Stimulated activated naive B cell treated with anti-CD40 and anti-IgM and Interleukin-4, amounts not matched to agents 10 μg/mL and 1 μg/mL and 100 μg/mL, for 72 hours (primary cell): ENCODE measurements around the gene PIK3R1.
A peak's percentile ranks its signal among the peaks of the same experiment; 100 is the strongest.

Source experiments
- ATAC-seq, 2 donors: fragments of 150-1000 bp; cut with Tn5 transposase; replicated peaks; 2 replicates each; pipeline ENCODE4 v1.10.0; 2021; ENCODE audit warnings: moderate library complexity in 1 of 2
- DNase-seq: peaks from one replicate; pipeline ENCODE4 v3.0.0; 2021
- H3K27ac Mint-ChIP-seq: one replicate; pipeline ENCODE4 v1.8.0; 2022; ENCODE audit warnings: mild to moderate bottlenecking, mixed read lengths
- H3K27me3 Mint-ChIP-seq, 2 donors: one replicate each; pipeline ENCODE4 v1.8.0; 2022; ENCODE audit warnings: mixed read lengths in 2 of 2
- H3K36me3 Mint-ChIP-seq, 2 donors: one replicate each; pipeline ENCODE4 v1.8.0; 2022; ENCODE audit warnings: mixed read lengths in 2 of 2, mild to moderate bottlenecking in 1 of 2
- H3K4me1 Mint-ChIP-seq, 2 donors: one replicate each; pipeline ENCODE4 v1.8.0; 2022; ENCODE audit warnings: mixed read lengths in 2 of 2, mild to moderate bottlenecking in 1 of 2
- H3K4me3 Mint-ChIP-seq, 2 donors: one replicate each; pipeline ENCODE4 v1.8.0; 2022; ENCODE audit warnings: mild to moderate bottlenecking in 2 of 2, mixed read lengths in 2 of 2, moderate library complexity in 1 of 2
- H3K9me3 Mint-ChIP-seq, 2 donors: one replicate each; pipeline ENCODE4 v1.8.0; 2022; ENCODE audit warnings: mixed read lengths in 2 of 2, mild to moderate bottlenecking in 1 of 2

Gene PIK3R1

GRCh38 chr5:68329554-68330255 lies 114.1 kb downstream of the PIK3R1 start:
- H3K27me3 Mint-ChIP-seq, result peaks cover 0 to 4% of the 10 kb centered on the region in 2 donors
- peaks cover 15 to 23% of the 10 kb centered on the region in 2 donors for H3K4me1 Mint-ChIP-seq
- DNase-seq, result no peak
- no peak for ATAC-seq
- no peak overlapping the region for H3K4me3 Mint-ChIP-seq
- H3K27ac Mint-ChIP-seq, result no peak overlapping the region
- peaks cover 5% of the 10 kb centered on the region in 2 donors for H3K9me3 Mint-ChIP-seq
- H3K36me3 Mint-ChIP-seq, result no peaks in the 10 kb centered on the region

- H3K27ac Mint-ChIP-seq, result no peak overlapping the region
- no peak for ATAC-seq
- H3K4me1 Mint-ChIP-seq, result peaks cover 11 to 18% of the 10 kb centered on the region in 2 donors
- H3K4me3 Mint-ChIP-seq, result no peak overlapping the region
- no peaks in the 10 kb centered on the region for H3K9me3 Mint-ChIP-seq
- H3K27me3 Mint-ChIP-seq, result no peaks in the 10 kb centered on the region
- no peak for DNase-seq
- H3K36me3 Mint-ChIP-seq, result no peaks in the 10 kb centered on the region
Observed at GRCh38 chr5:68330574-68330973, 115.0 kb downstream of the PIK3R1 start.

- no peak for DNase-seq
- Mint-ChIP-seq H3K4me3 (no peak overlapping the region), H3K36me3 (no peaks in the 10 kb centered on the region), H3K27ac (no peak overlapping the region), H3K27me3 (no peaks in the 10 kb centered on the region), H3K4me1 (peaks cover 11 to 18% of the 10 kb centered on the region in 2 donors), H3K9me3 (no peaks in the 10 kb centered on the region)
- ATAC-seq, result peak in 1 of 2 donors; percentile 66
Observed at GRCh38 chr5:68331192-68332079, 115.9 kb downstream of the PIK3R1 start.

- DNase-seq (no peak), ATAC-seq (no peak)
- no peak overlapping the region for H3K27ac Mint-ChIP-seq
- H3K27me3 Mint-ChIP-seq, result no peaks in the 10 kb centered on the region
- H3K9me3 Mint-ChIP-seq, result no peaks in the 10 kb centered on the region
- peaks cover 11 to 18% of the 10 kb centered on the region in 2 donors for H3K4me1 Mint-ChIP-seq
- H3K36me3 Mint-ChIP-seq, result no peaks in the 10 kb centered on the region
- no peak overlapping the region for H3K4me3 Mint-ChIP-seq
Observed at GRCh38 chr5:68332080-68332451, 116.5 kb downstream of the PIK3R1 start.

GRCh38 chr5:68332556-68332955 lies 117.0 kb downstream of the PIK3R1 start:
- Mint-ChIP-seq H3K36me3 (no peaks in the 10 kb centered on the region), H3K4me3 (no peak overlapping the region), H3K4me1 (peaks cover 11 to 18% of the 10 kb centered on the region in 2 donors), H3K9me3 (no peaks in the 10 kb centered on the region), H3K27me3 (no peaks in the 10 kb centered on the region), H3K27ac (no peak overlapping the region)
- DNase-seq (no peak), ATAC-seq (no peak)

GRCh38 chr5:68333649-68334552 lies 118.3 kb downstream of the PIK3R1 start:
- ATAC-seq (no peak), DNase-seq (no peak)
- Mint-ChIP-seq H3K27ac (no peak overlapping the region), H3K36me3 (no peaks in the 10 kb centered on the region), H3K9me3 (no peaks in the 10 kb centered on the region), H3K4me3 (no peak overlapping the region), H3K4me1 (peaks cover 11 to 18% of the 10 kb centered on the region in 2 donors), H3K27me3 (no peaks in the 10 kb centered on the region)

GRCh38 chr5:68334553-68334886 lies 119.0 kb downstream of the PIK3R1 start:
- DNase-seq, result no peak
- H3K4me1 Mint-ChIP-seq, result peaks cover 11 to 18% of the 10 kb centered on the region in 2 donors
- H3K36me3 Mint-ChIP-seq, result no peaks in the 10 kb centered on the region
- H3K4me3 Mint-ChIP-seq, result no peak overlapping the region
- no peaks in the 10 kb centered on the region for H3K27me3 Mint-ChIP-seq
- no peaks in the 10 kb centered on the region for H3K9me3 Mint-ChIP-seq
- ATAC-seq, result no peak
- H3K27ac Mint-ChIP-seq, result no peak overlapping the region

- no peaks in the 10 kb centered on the region for H3K36me3 Mint-ChIP-seq
- peaks cover 11 to 18% of the 10 kb centered on the region in 2 donors for H3K4me1 Mint-ChIP-seq
- H3K27me3 Mint-ChIP-seq, result no peaks in the 10 kb centered on the region
- H3K4me3 Mint-ChIP-seq, result no peak overlapping the region
- ATAC-seq, result no peak
- DNase-seq, result no peak
- no peaks in the 10 kb centered on the region for H3K9me3 Mint-ChIP-seq
- H3K27ac Mint-ChIP-seq, result no peak overlapping the region
Observed at GRCh38 chr5:68335075-68335474, 119.5 kb downstream of the PIK3R1 start.

- H3K9me3 Mint-ChIP-seq, result no peaks in the 10 kb centered on the region
- peaks cover 0 to under 1% of the 10 kb centered on the region in 2 donors for H3K27me3 Mint-ChIP-seq
- H3K36me3 Mint-ChIP-seq, result no peaks in the 10 kb centered on the region
- no peak overlapping the region for H3K4me3 Mint-ChIP-seq
- ATAC-seq, result no peak
- peaks cover 6 to 11% of the 10 kb centered on the region in 2 donors for H3K4me1 Mint-ChIP-seq
- no peak overlapping the region for H3K27ac Mint-ChIP-seq
- no peak for DNase-seq
Observed at GRCh38 chr5:68336200-68336599, 120.6 kb downstream of the PIK3R1 start.

- H3K36me3 Mint-ChIP-seq, result no peaks in the 10 kb centered on the region
- H3K27me3 Mint-ChIP-seq, result peaks cover 0 to 5% of the 10 kb centered on the region in 2 donors
- H3K4me3 Mint-ChIP-seq, result no peak overlapping the region
- ATAC-seq, result no peak
- no peak overlapping the region for H3K27ac Mint-ChIP-seq
- peaks cover under 1% of the 10 kb centered on the region in 2 donors for H3K4me1 Mint-ChIP-seq
- H3K9me3 Mint-ChIP-seq, result no peaks in the 10 kb centered on the region
- DNase-seq, result no peak
Observed at GRCh38 chr5:68337235-68337634, 121.7 kb downstream of the PIK3R1 start.

- DNase-seq, result no peak
- ATAC-seq, result no peak
- H3K27ac Mint-ChIP-seq, result no peak overlapping the region
- no peak overlapping the region for H3K4me3 Mint-ChIP-seq
- H3K4me1 Mint-ChIP-seq, result peaks cover 8 to 9% of the 10 kb centered on the region in 2 donors
- no peaks in the 10 kb centered on the region for H3K36me3 Mint-ChIP-seq
- no peaks in the 10 kb centered on the region for H3K9me3 Mint-ChIP-seq
- peaks cover 0 to 5% of the 10 kb centered on the region in 2 donors for H3K27me3 Mint-ChIP-seq
Observed at GRCh38 chr5:68339921-68340321, 124.4 kb downstream of the PIK3R1 start.

- Mint-ChIP-seq H3K27ac (no peak overlapping the region), H3K36me3 (no peaks in the 10 kb centered on the region), H3K4me3 (no peak overlapping the region), H3K27me3 (peaks cover 0 to 5% of the 10 kb centered on the region in 2 donors), H3K4me1 (peaks cover 8 to 9% of the 10 kb centered on the region in 2 donors), H3K9me3 (no peaks in the 10 kb centered on the region)
- ATAC-seq (no peak), DNase-seq (no peak)
Observed at GRCh38 chr5:68341006-68341405, 125.5 kb downstream of the PIK3R1 start.

- DNase-seq (no peak), ATAC-seq (no peak)
- H3K4me1 Mint-ChIP-seq, result peaks cover 13 to 14% of the 10 kb centered on the region in 2 donors
- H3K36me3 Mint-ChIP-seq, result peaks cover 0 to 1% of the 10 kb centered on the region in 2 donors
- H3K27ac Mint-ChIP-seq, result no peak overlapping the region
- peaks cover 2 to 5% of the 10 kb centered on the region in 2 donors for H3K9me3 Mint-ChIP-seq
- H3K27me3 Mint-ChIP-seq, result peaks cover 0 to 5% of the 10 kb centered on the region in 2 donors
- no peak overlapping the region for H3K4me3 Mint-ChIP-seq
Observed at GRCh38 chr5:68342693-68343092, 127.1 kb downstream of the PIK3R1 start.

GRCh38 chr5:68343421-68343826 lies 127.9 kb downstream of the PIK3R1 start:
- peaks cover 18 to 20% of the 10 kb centered on the region in 2 donors for H3K4me1 Mint-ChIP-seq
- peaks cover 0 to 5% of the 10 kb centered on the region in 2 donors for H3K27me3 Mint-ChIP-seq
- peaks cover 8 to 9% of the 10 kb centered on the region in 2 donors for H3K9me3 Mint-ChIP-seq
- no peak overlapping the region for H3K27ac Mint-ChIP-seq
- no peak overlapping the region for H3K4me3 Mint-ChIP-seq
- DNase-seq (no peak), ATAC-seq (peak; percentile 60 to 78)
- peaks cover 0 to 6% of the 10 kb centered on the region in 2 donors for H3K36me3 Mint-ChIP-seq
